HG02943 (cell line): ENCODE measurements around the gene TBC1D24.

ENCODE experiments used
- ATAC-seq: cut with Tn5 transposase; IDR thresholded peaks from one replicate; pipeline ENCODE4 v1.9.1; 2021; ENCODE audit warnings: mild to moderate bottlenecking, low read depth, moderate library complexity; ENCODE audit not compliant: unreplicated experiment

The TBC1D24 gene

DNA sequence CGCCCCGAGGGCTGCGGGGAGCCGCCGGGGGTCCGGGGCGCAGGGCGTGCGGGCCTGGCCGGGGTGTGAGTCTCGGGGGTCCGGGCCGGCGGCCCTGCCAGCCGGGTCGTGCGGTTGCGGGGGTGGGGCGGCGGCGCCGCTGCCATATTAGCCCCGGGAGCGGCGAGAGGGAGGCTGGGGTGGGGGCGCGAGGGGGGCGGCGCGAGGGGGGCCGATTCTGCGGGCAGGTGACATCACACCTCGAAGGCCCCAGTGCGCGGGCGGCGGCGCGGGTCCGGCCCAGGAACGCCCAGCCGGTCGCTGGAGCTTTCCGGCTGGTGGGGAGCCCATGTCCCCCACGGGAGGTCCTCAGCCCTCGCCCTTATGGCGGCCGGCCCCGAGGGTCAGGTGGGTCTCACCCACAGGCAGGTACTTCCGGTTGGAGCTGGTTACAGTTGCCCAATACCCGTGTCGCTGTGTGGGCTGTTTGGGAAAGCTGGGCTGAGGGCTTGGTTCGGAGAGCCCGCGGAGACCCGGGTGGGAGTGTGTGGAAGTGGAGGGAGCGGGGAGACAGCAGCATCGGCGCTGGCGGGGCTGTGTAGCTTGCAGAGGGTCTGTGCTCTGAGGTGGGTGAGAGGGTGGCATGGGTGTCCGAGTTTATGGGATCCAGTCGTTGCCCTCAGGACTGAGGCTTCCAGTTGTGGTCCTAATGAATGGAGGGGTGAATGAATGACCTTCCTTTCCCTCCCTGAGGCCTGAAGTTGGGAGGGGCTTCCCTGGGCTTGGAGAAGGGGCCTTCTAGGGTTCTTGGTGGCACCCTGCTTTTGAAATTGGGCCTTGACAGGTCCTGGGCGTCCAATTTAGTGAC lies 39.6 kb downstream of the TBC1D24 start:
- ATAC-seq, result no peak

DNA sequence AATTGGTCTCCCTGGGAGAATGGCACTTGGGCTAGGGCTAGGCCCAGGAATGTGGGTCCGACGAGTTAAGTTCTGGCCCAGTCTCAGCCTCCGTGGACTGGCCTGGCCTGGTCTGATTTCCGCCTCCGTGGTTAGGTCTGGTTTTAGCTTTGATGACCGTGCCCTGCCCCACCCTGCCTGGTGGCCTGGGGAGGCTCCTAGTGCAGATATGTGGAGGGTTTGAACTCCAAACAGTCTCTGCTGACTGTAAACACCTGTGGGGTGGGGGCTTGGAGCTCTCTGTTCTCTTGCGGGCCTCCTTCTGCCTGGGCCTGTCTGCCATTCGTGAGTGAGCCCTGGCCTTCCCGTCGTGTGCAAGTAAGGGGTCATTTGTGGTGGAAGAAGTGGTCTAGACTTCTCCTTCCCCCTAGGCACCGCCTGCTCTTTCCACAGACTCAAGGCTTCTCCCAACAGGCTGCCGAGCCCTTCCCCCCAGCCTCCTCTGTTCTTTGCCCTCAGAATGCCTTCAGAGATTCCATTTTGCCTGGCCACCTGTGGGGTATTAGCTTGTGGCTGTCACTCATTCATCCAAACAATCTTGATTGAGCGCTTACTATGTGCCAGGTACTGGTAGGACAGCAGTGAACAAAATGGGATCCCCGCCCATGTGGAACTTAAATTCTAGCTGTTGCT lies 40.4 kb downstream of the TBC1D24 start:
- ATAC-seq, result no peak

DNA sequence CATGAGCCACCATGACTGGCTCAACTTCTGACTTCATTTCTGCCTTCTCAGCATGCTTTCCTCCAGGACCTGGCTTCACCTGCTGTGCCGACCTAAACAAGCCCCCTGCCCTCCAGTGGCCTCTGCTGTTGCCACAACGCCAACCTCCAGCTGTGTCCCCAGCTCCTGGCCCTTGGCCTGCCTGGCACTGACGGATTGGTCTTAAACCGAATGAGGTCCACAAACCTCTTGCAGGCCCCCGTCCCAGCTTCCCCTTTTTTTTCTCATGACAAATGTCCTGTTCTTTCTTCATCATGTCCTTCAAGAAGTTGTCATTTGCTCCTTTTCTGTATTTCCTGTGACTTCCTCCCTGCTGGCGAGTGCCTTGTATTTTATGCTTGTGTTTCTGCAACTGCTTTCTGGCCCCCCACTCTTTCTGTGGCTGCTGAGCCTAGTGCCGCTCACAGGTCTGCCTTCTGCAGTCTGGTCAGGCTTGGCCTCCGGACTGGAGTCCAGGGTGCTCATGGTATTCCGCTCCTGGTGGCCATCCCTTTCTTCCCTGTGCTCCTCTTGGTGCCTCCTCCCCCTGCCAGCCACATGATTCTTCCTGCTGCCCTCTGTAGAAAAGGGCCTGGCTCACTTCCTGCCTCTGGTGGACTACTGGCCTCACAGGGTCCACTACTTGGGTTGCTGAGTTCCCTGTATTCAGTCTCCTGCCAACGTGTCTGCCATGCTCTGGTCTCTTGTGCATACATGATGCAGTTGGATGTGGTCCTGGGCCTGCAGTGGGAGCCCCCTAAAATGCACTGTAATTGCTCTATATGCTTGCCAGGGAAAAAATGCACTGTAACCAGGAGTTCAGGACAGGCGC lies 41.7 kb downstream of the TBC1D24 start:
- no peak for ATAC-seq

DNA sequence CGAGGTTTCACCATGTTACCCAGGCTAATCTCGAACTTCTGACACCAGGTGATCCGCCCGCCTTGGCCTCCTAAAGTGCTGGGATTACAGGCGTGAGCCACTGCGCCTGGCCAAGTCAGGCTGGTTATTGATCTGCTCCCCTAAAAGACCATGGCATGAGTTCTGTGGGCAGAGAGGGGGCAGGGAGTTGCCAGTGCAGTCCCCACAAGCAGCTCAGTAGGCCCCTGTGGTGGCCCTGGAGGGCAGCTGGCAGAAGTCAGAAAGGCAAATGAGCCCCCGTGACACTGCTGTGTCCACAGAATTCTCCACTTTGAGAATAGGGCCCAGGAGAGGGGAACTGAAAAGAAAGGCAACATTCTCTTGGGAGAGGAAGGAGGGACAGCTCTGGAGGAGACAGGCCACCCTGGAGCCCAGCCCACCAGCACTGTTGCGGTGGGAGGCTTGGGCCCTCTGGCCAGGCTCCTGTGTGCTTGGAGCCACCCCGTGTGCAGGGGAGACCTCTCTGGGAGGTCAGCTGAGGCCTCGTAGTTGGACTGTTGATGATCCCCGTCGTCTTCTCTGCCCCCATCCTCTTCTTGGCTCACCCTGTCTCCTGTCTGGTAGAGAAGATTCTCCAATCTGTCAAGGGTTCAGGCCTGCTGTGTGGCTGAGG lies 43.2 kb downstream of the TBC1D24 start:
- ATAC-seq, result no peak

DNA sequence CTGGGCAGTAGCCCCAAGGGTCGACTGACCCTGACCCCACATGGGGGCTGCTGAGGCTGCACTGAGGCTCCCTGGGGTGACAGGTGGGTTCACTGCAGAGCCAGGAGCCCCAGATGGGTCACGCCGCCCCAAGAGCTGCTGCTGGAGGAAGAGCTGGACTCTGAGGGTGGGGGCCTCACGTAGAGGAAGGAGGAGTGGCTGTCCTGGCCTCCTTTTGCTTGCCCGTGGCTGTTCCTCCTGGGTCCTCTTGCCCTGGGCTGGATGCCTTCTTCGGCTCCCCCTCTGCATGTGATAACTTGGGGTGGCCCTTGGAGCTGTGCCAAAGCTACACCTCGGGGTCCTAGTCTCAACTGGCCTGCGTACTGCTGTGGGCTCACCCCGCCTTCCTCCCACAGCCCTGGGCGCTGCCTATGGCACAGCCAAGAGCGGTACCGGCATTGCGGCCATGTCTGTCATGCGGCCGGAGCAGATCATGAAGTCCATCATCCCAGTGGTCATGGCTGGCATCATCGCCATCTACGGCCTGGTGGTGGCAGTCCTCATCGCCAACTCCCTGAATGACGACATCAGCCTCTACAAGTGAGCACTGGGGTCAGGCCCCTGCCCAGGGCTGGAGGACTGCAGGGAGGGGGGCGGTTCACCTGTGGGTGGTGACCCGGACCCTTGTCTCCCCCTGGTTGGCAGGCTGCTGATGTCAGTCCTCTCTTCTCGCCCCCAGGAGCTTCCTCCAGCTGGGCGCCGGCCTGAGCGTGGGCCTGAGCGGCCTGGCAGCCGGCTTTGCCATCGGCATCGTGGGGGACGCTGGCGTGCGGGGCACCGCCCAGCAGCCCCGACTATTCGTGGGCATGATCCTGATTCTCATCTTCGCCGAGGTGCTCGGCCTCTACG lies 44.1 kb downstream of the TBC1D24 start:
- no peak for ATAC-seq

DNA sequence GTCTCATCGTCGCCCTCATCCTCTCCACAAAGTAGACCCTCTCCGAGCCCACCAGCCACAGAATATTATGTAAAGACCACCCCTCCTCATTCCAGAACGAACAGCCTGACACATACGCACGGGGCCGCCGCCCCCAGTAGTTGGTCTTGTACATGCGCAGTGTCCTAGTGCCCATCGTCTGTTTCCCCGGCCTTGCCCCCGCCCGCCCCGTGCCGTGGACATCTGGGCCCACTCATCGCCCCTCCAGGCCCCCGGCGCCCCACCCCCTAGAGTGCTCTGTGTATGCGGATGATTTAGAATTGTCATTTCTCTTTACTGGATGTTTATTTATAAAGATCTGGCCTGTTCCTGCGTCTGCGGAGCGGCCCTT lies 44.8 kb downstream of the TBC1D24 start:
- no peak for ATAC-seq

DNA sequence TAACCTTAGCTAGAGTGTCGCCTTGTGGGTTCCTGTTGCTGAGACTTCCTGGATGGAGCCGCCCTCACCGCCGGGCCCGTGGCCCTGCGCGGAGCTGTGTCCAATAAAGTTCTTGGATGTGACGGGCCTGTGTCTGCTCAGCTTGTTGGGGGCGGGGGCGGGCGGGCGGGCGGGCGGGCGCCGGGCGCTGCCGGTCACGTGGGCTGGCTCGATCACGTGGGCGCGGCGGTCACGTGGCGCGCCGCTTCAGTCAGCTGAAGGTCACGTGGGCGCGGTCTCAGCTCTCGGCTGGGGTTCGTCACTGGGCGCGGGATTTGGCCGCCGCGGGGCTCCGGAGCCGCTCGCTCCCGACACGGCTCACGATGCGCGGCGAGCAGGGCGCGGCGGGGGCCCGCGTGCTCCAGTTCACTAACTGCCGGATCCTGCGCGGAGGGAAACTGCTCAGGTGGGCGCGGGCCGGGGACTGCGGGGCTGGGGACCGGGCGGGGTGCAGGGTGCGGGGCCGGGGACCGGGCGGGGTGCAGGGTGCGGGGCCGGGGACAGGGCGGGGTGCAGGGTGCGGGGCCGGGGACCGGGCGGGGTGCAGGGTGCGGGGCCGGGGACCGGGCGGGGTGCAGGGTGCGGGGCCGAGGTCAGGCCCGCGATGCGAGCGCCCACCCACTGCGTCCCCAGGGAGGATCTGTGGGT lies 45.3 kb downstream of the TBC1D24 start, which contains the start of gene AMDHD2:
AMDHD2 (plus strand) TSS at position 275 of the 687 bp plus-strand sequence; CDS start at position 363, 88 bp downstream.
- no peak for ATAC-seq

DNA sequence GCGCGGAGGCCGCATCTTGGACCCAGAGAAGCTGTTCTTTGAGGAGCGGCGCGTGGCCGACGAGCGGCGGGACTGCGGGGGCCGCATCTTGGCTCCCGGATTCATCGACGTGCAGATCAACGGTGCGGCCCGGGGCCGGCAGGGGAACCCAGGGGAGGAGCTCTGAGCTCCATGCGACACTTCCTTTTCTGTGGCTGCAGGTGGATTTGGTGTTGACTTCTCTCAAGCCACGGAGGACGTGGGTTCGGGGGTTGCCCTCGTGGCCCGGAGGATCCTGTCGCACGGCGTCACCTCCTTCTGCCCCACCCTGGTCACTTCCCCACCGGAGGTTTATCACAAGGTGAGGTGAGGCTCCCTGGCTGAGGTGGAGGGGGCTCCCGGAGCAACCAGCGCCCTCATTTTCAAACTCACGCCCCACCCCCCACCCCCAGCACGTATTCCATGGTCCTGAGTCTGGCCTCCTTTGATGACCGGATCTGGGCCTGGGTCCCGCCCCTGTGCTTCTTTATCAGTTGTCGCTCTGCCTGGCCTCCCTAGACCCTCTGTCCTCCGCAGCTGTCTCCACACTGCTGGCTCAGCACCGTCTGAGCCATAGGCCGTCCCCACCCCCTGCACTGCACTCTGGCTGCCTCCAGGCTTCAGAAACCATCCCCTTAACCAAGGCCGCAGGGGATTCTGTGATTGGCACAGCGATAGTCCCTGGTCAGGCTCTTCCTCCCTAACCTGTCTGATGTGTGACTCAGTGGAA lies 46.0 kb downstream of the TBC1D24 start:
- no peak for ATAC-seq

DNA sequence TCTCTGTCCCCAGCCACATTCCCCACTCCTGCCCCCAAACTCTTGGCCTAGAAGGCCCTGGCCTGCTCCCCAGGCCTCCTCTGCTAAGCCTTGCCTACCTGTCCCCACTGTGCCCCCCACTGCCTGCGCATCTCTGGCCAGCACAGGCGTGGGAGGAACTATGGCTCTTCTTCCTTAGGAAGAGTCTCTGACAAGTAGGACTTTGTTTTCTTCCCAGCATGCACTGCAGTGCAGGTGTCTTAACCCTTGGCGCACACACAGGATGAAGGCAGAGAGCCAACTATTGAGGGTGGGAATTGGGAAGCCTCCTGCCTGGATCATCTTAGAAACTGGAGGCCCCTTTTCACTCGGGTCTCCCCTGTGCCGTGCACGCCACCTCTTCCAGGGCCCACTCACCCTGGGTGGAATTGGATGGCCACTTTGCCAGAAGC lies 48.9 kb downstream of the TBC1D24 start:
- no peak for ATAC-seq

DNA sequence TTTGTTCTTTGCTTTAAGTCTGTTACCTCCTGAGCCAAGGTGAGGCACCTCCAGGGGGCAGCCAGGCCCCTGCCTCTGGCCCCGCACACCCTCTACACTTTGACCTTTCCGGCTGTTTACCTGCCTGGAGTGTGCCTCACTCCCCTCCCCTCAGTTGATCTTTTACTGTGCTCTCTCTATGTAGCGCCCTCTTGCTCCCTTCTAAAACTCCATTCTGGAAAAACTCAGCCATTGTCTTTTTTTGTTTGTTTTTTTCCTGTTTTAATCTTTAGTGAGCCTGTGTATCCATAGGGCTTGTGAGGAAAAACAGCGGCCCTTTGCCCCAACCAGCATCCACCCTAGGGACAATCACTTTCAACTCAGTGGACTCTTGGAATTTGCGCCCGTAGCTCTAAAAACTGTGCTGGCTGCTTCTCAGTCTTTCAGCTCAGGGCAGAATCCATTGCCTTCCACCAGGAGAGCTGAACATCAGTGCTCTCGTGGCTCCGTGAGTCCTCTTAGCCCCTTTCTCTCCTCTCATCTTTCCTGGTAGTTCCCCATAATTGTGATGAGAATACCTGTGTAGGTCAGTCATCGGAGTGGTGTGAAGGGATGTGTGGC lies 49.5 kb downstream of the TBC1D24 start:
- no peak for ATAC-seq

DNA sequence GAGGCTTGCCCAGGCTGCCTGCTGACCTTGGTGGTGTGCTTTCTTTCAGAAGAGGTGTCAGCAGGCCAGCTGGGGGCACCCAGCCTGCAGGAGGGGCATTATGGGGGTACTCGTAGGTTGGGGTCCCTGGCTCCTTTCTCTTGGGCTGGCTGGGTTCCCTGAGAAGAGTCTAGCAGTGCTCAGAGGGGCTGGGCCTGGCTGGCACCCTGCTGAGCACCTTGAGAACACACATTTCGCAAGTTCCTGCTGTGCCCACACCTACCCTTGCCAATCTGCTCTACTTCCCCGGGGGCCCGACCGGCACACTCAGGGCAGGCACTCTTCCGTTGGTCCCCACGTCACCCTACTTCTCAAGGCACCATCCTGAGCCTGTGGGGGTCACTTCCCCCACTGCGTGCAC lies 51.2 kb downstream of the TBC1D24 start:
- ATAC-seq, result no peak

DNA sequence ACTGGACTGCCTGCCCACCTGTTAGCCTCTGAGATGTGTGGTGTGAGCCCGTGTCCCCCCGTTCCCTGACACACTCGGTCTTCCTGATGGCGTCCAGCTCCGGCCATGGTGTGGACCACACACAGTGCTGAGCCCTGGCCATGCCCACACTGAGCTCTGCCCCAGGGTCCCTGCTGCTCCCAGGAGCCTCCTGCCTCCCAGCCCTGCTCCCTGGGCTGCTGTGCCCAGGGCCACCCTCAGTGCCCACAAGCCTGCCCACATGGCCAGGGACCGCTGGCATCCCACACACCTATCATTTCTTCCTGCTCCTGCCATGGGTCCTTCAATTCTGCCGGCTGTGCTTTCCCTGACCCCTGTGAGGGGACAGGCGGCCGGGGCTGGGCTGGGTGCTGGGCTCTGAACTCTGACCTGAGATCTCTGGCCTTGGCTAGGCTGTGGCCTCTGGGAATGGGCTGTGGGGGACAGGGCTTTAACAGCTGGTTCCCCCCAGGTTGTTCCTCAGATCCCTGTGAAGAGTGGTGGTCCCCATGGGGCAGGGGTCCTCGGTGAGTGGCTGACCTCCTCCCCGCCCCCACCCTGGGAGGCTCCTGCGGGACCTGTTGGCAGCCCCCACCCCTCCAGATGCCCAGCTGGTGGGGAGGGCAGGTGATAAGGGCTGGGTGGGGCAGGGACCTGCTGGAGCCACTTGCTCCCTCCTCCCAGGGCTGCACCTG lies 52.3 kb downstream of the TBC1D24 start:
- ATAC-seq, result no peak

DNA sequence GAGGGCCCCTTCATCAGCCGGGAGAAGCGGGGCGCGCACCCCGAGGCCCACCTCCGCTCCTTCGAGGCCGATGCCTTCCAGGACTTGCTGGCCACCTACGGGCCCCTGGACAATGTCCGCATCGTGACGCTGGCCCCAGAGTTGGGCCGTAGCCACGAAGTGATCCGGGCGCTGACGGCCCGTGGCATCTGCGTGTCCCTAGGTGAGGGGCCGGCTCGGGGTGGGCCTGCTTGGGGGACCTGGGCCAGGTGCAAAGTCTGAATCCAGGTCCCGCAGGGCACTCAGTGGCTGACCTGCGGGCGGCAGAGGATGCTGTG lies 52.8 kb downstream of the TBC1D24 start:
- ATAC-seq, result no peak

DNA sequence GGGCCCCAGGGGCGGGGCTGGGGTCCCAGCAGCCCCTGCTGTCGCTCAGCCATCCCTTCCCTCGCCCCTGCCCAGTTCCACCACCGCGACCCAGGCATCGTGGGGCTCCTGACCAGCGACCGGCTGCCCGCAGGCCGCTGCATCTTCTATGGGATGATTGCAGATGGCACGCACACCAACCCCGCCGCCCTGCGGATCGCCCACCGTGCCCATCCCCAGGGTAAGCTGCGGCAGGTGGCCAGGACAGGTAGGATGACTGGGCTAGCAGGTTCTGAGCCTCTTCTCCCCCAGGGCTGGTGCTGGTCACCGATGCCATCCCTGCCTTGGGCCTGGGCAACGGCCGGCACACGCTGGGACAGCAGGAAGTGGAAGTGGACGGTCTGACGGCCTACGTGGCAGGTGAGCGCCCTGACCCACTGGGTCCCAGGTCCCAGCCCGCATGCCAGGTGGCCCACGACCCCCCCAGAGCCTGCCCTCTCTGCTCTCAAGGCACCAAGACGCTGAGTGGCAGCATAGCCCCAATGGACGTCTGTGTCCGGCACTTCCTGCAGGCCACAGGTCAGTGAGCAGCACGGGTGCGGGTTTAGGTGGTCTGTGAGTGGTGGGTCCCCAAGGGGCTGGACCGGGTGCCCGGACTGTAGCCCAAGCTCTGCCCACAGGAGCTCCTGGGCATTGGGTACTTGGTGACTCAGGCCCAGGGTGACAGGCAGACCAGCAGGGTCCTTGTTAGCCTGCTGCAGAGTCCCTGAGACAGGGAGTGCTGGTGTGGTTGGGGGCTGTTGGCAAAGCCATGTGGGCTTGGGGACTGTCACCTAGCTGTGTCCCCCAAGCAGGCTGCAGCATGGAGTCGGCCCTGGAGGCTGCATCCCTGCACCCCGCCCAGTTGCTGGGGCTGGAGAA lies 53.5 kb downstream of the TBC1D24 start:
- no peak for ATAC-seq

DNA sequence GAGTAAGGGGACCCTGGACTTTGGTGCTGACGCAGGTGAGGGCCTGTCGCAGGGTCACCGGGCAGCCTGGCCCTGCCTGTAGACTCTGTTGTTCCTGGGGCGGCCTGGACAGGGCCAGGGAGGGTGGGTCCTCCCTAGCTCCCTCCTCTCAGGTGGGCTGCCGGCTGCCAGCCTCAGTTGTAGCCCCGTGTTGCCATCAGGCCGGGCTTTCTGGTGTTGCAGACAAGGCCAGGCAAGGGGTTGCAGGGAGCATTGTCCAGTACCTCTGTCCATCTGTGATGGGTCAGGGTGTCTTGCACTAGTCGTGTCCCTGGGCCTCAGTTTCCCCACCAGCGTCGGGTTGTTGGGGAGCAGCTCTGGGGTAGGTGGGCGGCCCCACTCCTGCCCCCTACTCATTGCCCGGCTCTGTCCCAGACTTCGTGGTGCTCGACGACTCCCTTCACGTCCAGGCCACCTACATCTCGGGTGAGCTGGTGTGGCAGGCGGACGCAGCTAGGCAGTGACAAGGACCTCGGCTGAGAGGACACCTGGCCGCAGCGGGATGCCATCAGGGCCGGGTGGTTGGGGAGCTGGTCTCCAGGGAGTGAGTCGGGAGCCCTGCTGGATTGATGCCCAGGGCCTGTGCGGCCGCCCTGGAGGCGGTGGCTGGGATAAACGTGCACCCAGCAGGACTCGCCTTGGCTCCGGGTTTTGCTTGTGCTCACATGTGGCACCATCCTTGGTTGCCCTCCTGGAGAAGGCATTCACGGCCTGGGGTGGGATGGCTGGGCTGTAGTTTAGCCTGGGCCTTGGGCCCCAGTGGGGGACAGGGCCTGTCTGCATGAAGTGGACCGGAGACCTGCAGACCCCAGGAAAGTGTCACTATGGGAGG lies 54.4 kb downstream of the TBC1D24 start:
- no peak for ATAC-seq
